Nephron progenitor cell (in vitro differentiated cells): ENCODE measurements around the gene ITPR1.

Source experiments
- DNase-seq: peaks from one replicate; pipeline ENCODE4 v3.0.0; 2021
- H3K27ac Mint-ChIP-seq: 2 replicates; pipeline ENCODE4 v1.8.0; 2021; ENCODE audit warnings: mild to moderate bottlenecking, moderate library complexity, mixed read lengths
- H3K27me3 Mint-ChIP-seq: 2 replicates; pipeline ENCODE4 v1.8.0; 2021; ENCODE audit warnings: mild to moderate bottlenecking, low read depth, mixed read lengths; ENCODE audit not compliant: poor library complexity
- H3K36me3 Mint-ChIP-seq: 2 replicates; pipeline ENCODE4 v1.8.0; 2021; ENCODE audit warnings: low read depth, mixed read lengths
- H3K4me1 Mint-ChIP-seq: 2 replicates; pipeline ENCODE4 v1.8.0; 2021; ENCODE audit warnings: mixed read lengths
- H3K4me3 Mint-ChIP-seq: 2 replicates; pipeline ENCODE4 v1.8.0; 2021; ENCODE audit warnings: mild to moderate bottlenecking, moderate library complexity, mixed read lengths
- H3K9me3 Mint-ChIP-seq: 2 replicates; pipeline ENCODE4 v1.8.0; 2021; ENCODE audit warnings: mild to moderate bottlenecking, moderate library complexity, mixed read lengths
- TF ChIP-seq, protein P1 (sequence below): fragments of 200-600 bp; sonication (generic); IDR thresholded peaks from 2 replicates; pipeline ENCODE4 v1.5.0; 2021; ENCODE audit warnings: antibody characterized with exemption

Gene ITPR1

GRCh38 chr3:4710191-4710590, 217.0 kb downstream of the ITPR1 start:
- Mint-ChIP-seq H3K4me3 (no peak overlapping the region), H3K4me1 (no peaks in the 10 kb centered on the region), H3K9me3 (no peaks in the 10 kb centered on the region), H3K36me3 (peaks cover 61% of the 10 kb centered on the region), H3K27ac (peak overlapping the region; percentile 71), H3K27me3 (no peaks in the 10 kb centered on the region)
- no peak for DNase-seq
- TF ChIP-seq, protein P1, sequence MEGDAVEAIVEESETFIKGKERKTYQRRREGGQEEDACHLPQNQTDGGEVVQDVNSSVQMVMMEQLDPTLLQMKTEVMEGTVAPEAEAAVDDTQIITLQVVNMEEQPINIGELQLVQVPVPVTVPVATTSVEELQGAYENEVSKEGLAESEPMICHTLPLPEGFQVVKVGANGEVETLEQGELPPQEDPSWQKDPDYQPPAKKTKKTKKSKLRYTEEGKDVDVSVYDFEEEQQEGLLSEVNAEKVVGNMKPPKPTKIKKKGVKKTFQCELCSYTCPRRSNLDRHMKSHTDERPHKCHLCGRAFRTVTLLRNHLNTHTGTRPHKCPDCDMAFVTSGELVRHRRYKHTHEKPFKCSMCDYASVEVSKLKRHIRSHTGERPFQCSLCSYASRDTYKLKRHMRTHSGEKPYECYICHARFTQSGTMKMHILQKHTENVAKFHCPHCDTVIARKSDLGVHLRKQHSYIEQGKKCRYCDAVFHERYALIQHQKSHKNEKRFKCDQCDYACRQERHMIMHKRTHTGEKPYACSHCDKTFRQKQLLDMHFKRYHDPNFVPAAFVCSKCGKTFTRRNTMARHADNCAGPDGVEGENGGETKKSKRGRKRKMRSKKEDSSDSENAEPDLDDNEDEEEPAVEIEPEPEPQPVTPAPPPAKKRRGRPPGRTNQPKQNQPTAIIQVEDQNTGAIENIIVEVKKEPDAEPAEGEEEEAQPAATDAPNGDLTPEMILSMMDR, result no peak

GRCh38 chr3:4711680-4711992, 218.5 kb downstream of the ITPR1 start:
- Mint-ChIP-seq H3K4me3 (no peak overlapping the region), H3K9me3 (no peaks in the 10 kb centered on the region), H3K36me3 (peaks cover 55% of the 10 kb centered on the region), H3K27ac (no peak overlapping the region), H3K27me3 (no peaks in the 10 kb centered on the region), H3K4me1 (peaks cover under 1% of the 10 kb centered on the region)
- TF ChIP-seq, protein P1, result peak; percentile 0
- DNase-seq, result no peak

DNA sequence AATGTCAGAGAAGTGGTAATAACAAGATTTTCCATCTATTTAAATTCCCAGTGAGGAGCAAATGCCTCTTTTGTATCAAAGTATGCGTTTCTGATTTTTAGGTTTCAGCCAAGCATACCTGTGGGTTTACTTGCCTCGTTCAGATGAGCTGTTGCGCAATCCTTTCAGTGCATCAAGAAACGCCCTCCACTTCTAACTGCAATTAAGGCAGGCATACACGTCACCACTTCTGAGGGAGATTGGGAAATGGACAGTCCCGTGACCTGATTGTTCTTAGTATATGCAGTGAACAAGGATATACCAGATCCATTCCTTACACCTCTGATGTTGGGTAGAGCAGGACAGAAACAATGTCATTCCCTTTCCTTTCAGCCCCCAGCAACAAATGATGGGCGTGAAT, 219.0 kb downstream of the ITPR1 start:
- no peaks in the 10 kb centered on the region for H3K27me3 Mint-ChIP-seq
- H3K27ac Mint-ChIP-seq, result no peak overlapping the region
- H3K36me3 Mint-ChIP-seq, result peaks cover 55% of the 10 kb centered on the region
- no peak for DNase-seq
- H3K9me3 Mint-ChIP-seq, result no peaks in the 10 kb centered on the region
- peaks cover 5% of the 10 kb centered on the region for H3K4me1 Mint-ChIP-seq
- TF ChIP-seq, protein P1, result no peak
- H3K4me3 Mint-ChIP-seq, result no peak overlapping the region

GRCh38 chr3:4714045-4714444, 220.9 kb downstream of the ITPR1 start:
- H3K36me3 Mint-ChIP-seq, result peaks cover 68% of the 10 kb centered on the region
- no peak overlapping the region for H3K4me3 Mint-ChIP-seq
- no peaks in the 10 kb centered on the region for H3K9me3 Mint-ChIP-seq
- H3K27ac Mint-ChIP-seq, result no peak overlapping the region
- TF ChIP-seq, protein P1, result no peak
- no peak for DNase-seq
- H3K27me3 Mint-ChIP-seq, result no peaks in the 10 kb centered on the region
- peaks cover 13% of the 10 kb centered on the region for H3K4me1 Mint-ChIP-seq

- TF ChIP-seq, protein P1, result no peak
- Mint-ChIP-seq H3K27ac (no peak overlapping the region), H3K4me1 (peaks cover 26% of the 10 kb centered on the region), H3K9me3 (no peaks in the 10 kb centered on the region), H3K36me3 (peaks cover 77% of the 10 kb centered on the region), H3K4me3 (no peak overlapping the region), H3K27me3 (peaks cover 4% of the 10 kb centered on the region)
- DNase-seq, result no peak
These were observed 223.1 kb downstream of the ITPR1 start for GRCh38 chr3:4716266-4716665.

DNA sequence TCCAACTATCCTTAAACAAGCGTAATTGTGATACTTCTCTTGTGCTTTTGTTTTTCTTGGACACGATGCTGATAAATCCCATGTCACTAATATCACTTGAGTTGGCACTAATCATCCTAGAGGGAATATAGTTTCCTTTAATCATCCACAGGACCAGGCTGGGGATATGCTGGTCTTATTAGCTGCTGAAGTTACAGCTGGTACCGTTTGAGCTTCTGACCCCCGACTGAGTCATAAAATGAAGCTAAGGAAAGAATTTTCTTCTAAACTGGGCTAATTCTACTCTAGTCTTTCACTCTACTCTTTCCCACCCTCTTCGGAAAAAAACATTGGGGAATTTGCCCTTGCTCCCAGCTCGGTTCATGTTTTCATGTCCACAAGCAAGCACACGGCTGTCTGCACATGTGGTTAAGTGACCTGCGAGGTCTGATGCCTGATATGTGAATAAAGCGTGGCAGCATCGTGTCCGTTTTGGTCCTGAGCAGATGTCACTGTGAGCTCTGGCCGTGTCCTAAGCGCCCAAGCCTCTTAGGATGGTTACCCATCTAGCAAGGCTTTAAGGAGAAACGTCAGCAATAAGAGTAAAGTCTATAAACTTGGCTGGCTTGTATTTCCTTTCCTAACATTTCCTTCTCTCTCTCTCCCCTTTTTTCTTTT, 223.7 kb downstream of the ITPR1 start:
- no peak overlapping the region for H3K4me3 Mint-ChIP-seq
- no peaks in the 10 kb centered on the region for H3K9me3 Mint-ChIP-seq
- peaks cover 4% of the 10 kb centered on the region for H3K27me3 Mint-ChIP-seq
- H3K27ac Mint-ChIP-seq, result peak overlapping the region; percentile 69
- peaks cover 26% of the 10 kb centered on the region for H3K4me1 Mint-ChIP-seq
- H3K36me3 Mint-ChIP-seq, result peaks cover 73% of the 10 kb centered on the region
- DNase-seq, result no peak
- TF ChIP-seq, protein P1, result no peak
